Measurements from ENCODE around the gene DNAH6. TPM values are rescaled to one million over a fixed set of nuclear protein-coding genes. Genes with fewer than 3 reads are reported as not detected.

DNAH6 gene
- total RNA-seq, 1 experiment from 2014 or later = 0.26 TPM

DNA sequence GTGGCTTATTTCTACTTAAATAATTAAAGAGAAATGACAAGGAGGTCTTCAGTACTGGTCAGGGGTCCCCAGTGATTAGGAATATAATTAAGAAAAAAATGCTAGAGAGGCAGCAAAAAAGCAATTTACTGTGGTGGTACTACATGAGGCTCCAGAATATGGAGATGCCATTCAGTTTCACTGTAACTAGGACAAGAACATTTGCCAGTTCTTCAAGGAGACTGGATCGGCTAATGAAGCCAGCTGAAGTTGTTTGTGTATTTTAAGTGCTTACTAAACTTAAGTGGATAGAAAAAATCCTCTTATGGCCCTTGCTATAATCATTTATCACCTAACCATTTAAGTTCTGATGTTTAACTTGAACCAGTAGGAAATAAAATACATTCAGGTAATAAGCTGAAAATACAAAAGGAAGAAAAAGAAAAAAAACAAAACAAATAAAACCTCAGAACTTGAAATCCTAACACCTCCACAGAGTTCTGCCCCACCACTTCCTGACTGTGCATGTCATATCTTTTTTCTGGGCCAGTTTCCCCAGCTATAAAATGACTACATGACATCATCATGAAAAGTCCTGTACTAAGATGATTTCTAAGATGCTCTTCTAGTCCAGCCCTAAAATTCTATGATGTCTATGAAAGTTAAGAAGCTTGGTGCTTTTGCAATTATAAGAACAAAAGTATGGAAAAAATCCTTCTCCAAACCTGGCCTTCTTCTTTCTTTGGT is 266.6 kb downstream of the DNAH6 start:
- H3K14ac ChIP-seq (ENCODE audit: insufficient read depth, low read length) = no peak overlapping the region
- Mint-ChIP-seq H3K9me3 (no peaks in the 10 kb centered on the region), H3K4me1 (peaks cover 7 to 11% of the 10 kb centered on the region in 2 experiments), H3K4me3 (no peak overlapping the region), H3K27me3 (ENCODE audit: low read depth) (no peaks in the 10 kb centered on the region), H3K36me3 (ENCODE audit: insufficient read depth in 1 of 3, low read depth in 3 of 3) (no peaks in the 10 kb centered on the region), H3K27ac (no peak overlapping the region)
- no peak overlapping the region for H2BK120ac ChIP-seq (ENCODE audit: low read depth, low read length, poor library complexity, severe bottlenecking)
- H3T11ph ChIP-seq (ENCODE audit: low read length) = no peak overlapping the region
- no peak overlapping the region for H3K9ac ChIP-seq (ENCODE audit: extremely low read depth, insufficient read length, low read length)
- no peaks in the 10 kb centered on the region for H3K27me3 ChIP-seq (ENCODE audit: insufficient read depth, low read length)
- H2BK5ac ChIP-seq (ENCODE audit: insufficient read length, low read length) = no peak overlapping the region
- H2AFZ ChIP-seq (ENCODE audit: low read length) = peak overlapping the region; percentile 52
- no peak overlapping the region for H3K18ac ChIP-seq (ENCODE audit: insufficient read length, low read depth, low read length)
- H2AK5ac ChIP-seq (ENCODE audit: insufficient read length, low read length) = no peak overlapping the region
- H2BK15ac ChIP-seq (ENCODE audit: low read depth, low read length) = no peak overlapping the region
- no peak overlapping the region for H3K23ac ChIP-seq (ENCODE audit: insufficient read length, low read depth, low read length)
- no peak overlapping the region for H4K5ac ChIP-seq (ENCODE audit: insufficient read length, low read depth, low read length)
- H3K4me2 ChIP-seq (ENCODE audit: insufficient read depth, insufficient read length, low read length) = no peak overlapping the region
- H3K79me1 ChIP-seq (ENCODE audit: insufficient read depth, low read depth, low read length, poor library complexity, severe bottlenecking) = no peaks in the 10 kb centered on the region
- TF ChIP-seq, protein P1, sequence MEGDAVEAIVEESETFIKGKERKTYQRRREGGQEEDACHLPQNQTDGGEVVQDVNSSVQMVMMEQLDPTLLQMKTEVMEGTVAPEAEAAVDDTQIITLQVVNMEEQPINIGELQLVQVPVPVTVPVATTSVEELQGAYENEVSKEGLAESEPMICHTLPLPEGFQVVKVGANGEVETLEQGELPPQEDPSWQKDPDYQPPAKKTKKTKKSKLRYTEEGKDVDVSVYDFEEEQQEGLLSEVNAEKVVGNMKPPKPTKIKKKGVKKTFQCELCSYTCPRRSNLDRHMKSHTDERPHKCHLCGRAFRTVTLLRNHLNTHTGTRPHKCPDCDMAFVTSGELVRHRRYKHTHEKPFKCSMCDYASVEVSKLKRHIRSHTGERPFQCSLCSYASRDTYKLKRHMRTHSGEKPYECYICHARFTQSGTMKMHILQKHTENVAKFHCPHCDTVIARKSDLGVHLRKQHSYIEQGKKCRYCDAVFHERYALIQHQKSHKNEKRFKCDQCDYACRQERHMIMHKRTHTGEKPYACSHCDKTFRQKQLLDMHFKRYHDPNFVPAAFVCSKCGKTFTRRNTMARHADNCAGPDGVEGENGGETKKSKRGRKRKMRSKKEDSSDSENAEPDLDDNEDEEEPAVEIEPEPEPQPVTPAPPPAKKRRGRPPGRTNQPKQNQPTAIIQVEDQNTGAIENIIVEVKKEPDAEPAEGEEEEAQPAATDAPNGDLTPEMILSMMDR (conservative IDR thresholded peaks at IDR 0.05) = no peak
- peaks cover 2% of the 10 kb centered on the region; the same call in 1 of the 2 replicates for H3K4me1 ChIP-seq (ENCODE audit: insufficient read depth, low read length)
- no peak overlapping the region for H2BK12ac ChIP-seq (ENCODE audit: insufficient read length, low read depth, low read length)
- H4K91ac ChIP-seq (ENCODE audit: insufficient read length, low read depth, low read length) = no peak overlapping the region
- H3K79me2 ChIP-seq (ENCODE audit: insufficient read depth, low read length) = no peaks in the 10 kb centered on the region
- H4K8ac ChIP-seq (replicated peaks; ENCODE audit: insufficient read length, low read depth, low read length) = no peak overlapping the region
- H3K56ac ChIP-seq (ENCODE audit: insufficient read length, low read depth, low read length) = no peak overlapping the region
- H3K23me2 ChIP-seq (ENCODE audit: insufficient read length, low read depth, low read length, poor library complexity, severe bottlenecking) = no peaks in the 10 kb centered on the region
- no peaks in the 10 kb centered on the region for H4K20me1 ChIP-seq (ENCODE audit: control insufficient read depth, insufficient read depth, insufficient read length)
- no peaks in the 10 kb centered on the region for H3K9me3 ChIP-seq (ENCODE audit: control insufficient read depth, low read depth, low read length)
- DNase-seq = no peak
- H3K4ac ChIP-seq (ENCODE audit: low read depth, low read length) = no peak overlapping the region
- H3K27ac ChIP-seq (ENCODE audit: insufficient read length, low read depth, low read length) = no peak overlapping the region
- H2BK20ac ChIP-seq (ENCODE audit: low read depth, low read length, poor library complexity, severe bottlenecking) = no peak overlapping the region
- WGBS (ENCODE audit: extremely low coverage, insufficient read length, low lambda C conversion rate) = no CpG with 5 or more reads among the region's 1 CpG
